Calu3 (cell line): ENCODE measurements around the gene GCSAM. TPM values are rescaled to one million over a fixed set of nuclear protein-coding genes. Genes with fewer than 3 reads are reported as not detected.
A peak's percentile ranks its signal among the peaks of the same experiment; 100 is the strongest.
"Not testable (repeated sequence)": the region's sequence is repeated elsewhere in the genome, so short reads cannot be mapped to it uniquely, and the experiment has no call there.

Source experiments
- BruUV-seq: library from RNA; stranded (reverse); fragments of 400-500 nt; replicated peaks from 2 replicates; lab custom pipeline; 2021; lab: Mats Ljungman, UMichigan
- CTCF ChIA-PET: fragments of 300-600 bp; sonication (Branson Sonifier 250); formaldehyde crosslinking; loops from one replicate; lab custom pipeline; 2022; ENCODE audit warnings: antibody characterized with exemption; lab: Charles Lee
- DNase-seq: peaks from one replicate; pipeline ENCODE4 v3.0.0; 2022
- H3K27ac Mint-ChIP-seq: one replicate; pipeline ENCODE4 v1.8.0; 2022; ENCODE audit warnings: mixed read lengths; ENCODE audit not compliant: unreplicated experiment
- H3K27me3 Mint-ChIP-seq: one replicate; pipeline ENCODE4 v1.8.0; 2022; ENCODE audit warnings: mixed read lengths; ENCODE audit not compliant: unreplicated experiment
- H3K36me3 Mint-ChIP-seq: one replicate; pipeline ENCODE4 v1.8.0; 2022; ENCODE audit warnings: mild to moderate bottlenecking, moderate library complexity, mixed read lengths; ENCODE audit not compliant: insufficient read depth, unreplicated experiment
- H3K4me1 Mint-ChIP-seq: one replicate; pipeline ENCODE4 v1.8.0; 2022; ENCODE audit warnings: mild to moderate bottlenecking, low read depth, mixed read lengths; ENCODE audit not compliant: unreplicated experiment
- H3K4me3 Mint-ChIP-seq: one replicate; pipeline ENCODE4 v1.8.0; 2022; ENCODE audit warnings: mild to moderate bottlenecking, low read depth, moderate library complexity, mixed read lengths; ENCODE audit not compliant: unreplicated experiment
- H3K9me3 Mint-ChIP-seq: one replicate; pipeline ENCODE4 v1.8.0; 2022; ENCODE audit warnings: low read depth, mixed read lengths; ENCODE audit not compliant: unreplicated experiment
- CTCF ChIP-seq: fragments of 200-600 bp; IDR thresholded peaks from one replicate; pipeline ENCODE4 v1.8.0; 2022; ENCODE audit warnings: antibody characterized with exemption; ENCODE audit not compliant: unreplicated experiment
- intact Hi-C: fragments of 100-400 bp; cut with micrococcal nuclease; formaldehyde crosslinking; loops from one replicate; pipeline ENCODE4 v1.10.0; 2022; ENCODE audit not compliant: unreplicated experiment
- microRNA-seq: library from miRNA; unstranded; fragments of <30 nt; microRNA quantifications from one replicate; pipeline ENCODE4 v1.2.0, GENCODE V29; 2022
- total RNA-seq: library from RNA; stranded (reverse); gene quantifications from 2 replicates; pipeline ENCODE4 v1.2.3, GENCODE V29; 2022

Gene GCSAM
- total RNA-seq, 1 experiment from 2014 or later: not detected

GRCh38 chr3:112074006-112074405 lies 59.0 kb downstream of the GCSAM start:
- peaks cover 8% of the 10 kb centered on the region for H3K36me3 Mint-ChIP-seq
- DNase-seq: no peak
- H3K4me1 Mint-ChIP-seq: peaks cover 26% of the 10 kb centered on the region
- H3K27me3 Mint-ChIP-seq: no peaks in the 10 kb centered on the region
- peaks cover 6% of the 10 kb centered on the region for H3K9me3 Mint-ChIP-seq
- BruUV-seq: TSS peak; percentile 87
- CTCF ChIA-PET: no interaction called here
- no peak overlapping the region for H3K4me3 Mint-ChIP-seq
- intact Hi-C loops: loop anchor here (2.0 kb wide), 1 partner anchor 23 kb away; no protein-coding TSS in a partner anchor
- H3K27ac Mint-ChIP-seq: peak overlapping the region; percentile 93
- no peak for TF ChIP-seq CTCF

- H3K4me3 Mint-ChIP-seq, H3K27ac Mint-ChIP-seq, CTCF ChIA-PET, BruUV-seq, H3K36me3 Mint-ChIP-seq, intact Hi-C loops, H3K27me3 Mint-ChIP-seq, H3K9me3 Mint-ChIP-seq, DNase-seq: not testable (repeated sequence)
- H3K4me1 Mint-ChIP-seq: peaks cover 26% of the 10 kb centered on the region
Measured at GRCh38 chr3:112072387-112073060, 60.5 kb downstream of the GCSAM start.

Small RNA genes within 50 kb of the gene (microRNA-seq; reads per million reads assigned to microRNA genes)
- gene MIR567: not detected

Other genes starting within 250 kb of the GCSAM start
- 23.7 and 26.4 TPM in 2 replicates for gene ABHD10, start 154.2 kb downstream of the GCSAM start, total RNA-seq
- not detected in 2 replicates for gene TAGLN3, start 134.3 kb downstream of the GCSAM start, total RNA-seq
- not detected in 2 replicates for gene TMPRSS7, start 98.5 kb downstream of the GCSAM start, total RNA-seq
- gene C3orf52, start 46.9 kb downstream of the GCSAM start, total RNA-seq: 28.2 and 29.8 TPM in 2 replicates
- gene SLC9C1, start 161.0 kb upstream of the GCSAM start, total RNA-seq: not detected in 2 replicates
- not detected in 2 replicates for gene CD200, start 199.9 kb upstream of the GCSAM start, total RNA-seq